Cardiac ventricle fibroblast (primary cell): ENCODE data around the gene SMO. TPM values are rescaled to one million over a fixed set of nuclear protein-coding genes. Genes with fewer than 3 reads are reported as not detected.

Experiments used
- total RNA-seq: library from RNA; depleted of rRNA; stranded (reverse); fragments of >200 nt; gene quantifications from 2 replicates; pipeline ENCODE4 v1.2.3, GENCODE V29; 2015

The SMO gene
- total RNA-seq, result 20.1 and 20.9 TPM in 2 replicates

GRCh38 chr7:129188372-129188891, at the start of gene SMO:
SMO (plus strand) TSS chr7:129188633; CDS start chr7:129189152, 519 bp downstream.

GRCh38 chr7:129144095-129144833, 44.2 kb upstream of the SMO start, which contains the start of gene TSPAN33:
TSPAN33 (plus strand) TSS chr7:129144707; CDS start chr7:129144981, 274 bp downstream.

GRCh38 chr7:129224251-129225205, 36.1 kb downstream of the SMO start, which contains the start of gene AHCYL2:
AHCYL2 (plus strand) TSS chr7:129225030.

Other genes with a start within 250 kb of the SMO start
- gene TNPO3, start 133.5 kb upstream of the SMO start, total RNA-seq, result 24.6 and 28.1 TPM in 2 replicates
- gene TSPAN33, start 43.9 kb upstream of the SMO start, total RNA-seq, result 0.15 TPM in 1 of 2 replicates, not detected in the other
- 6.9 and 11.6 TPM in 2 replicates for gene AHCYL2, start 36.4 kb downstream of the SMO start, total RNA-seq
- gene STRIP2, start 245.8 kb downstream of the SMO start, total RNA-seq, result 0.87 and 0.88 TPM in 2 replicates